Stimulated activated CD4-positive, alpha-beta T cell treated with anti-CD3 and anti-CD28 coated beads, Interleukin-2, amount 100 ng/mL, for 24 hours (primary cell): Measurements from ENCODE around the gene PVALB.

Experiments
- DNase-seq, 2 donors: peaks; one replicate each; pipeline ENCODE4 v3.0.0-alpha.2; 2020

The PVALB gene, protein sequence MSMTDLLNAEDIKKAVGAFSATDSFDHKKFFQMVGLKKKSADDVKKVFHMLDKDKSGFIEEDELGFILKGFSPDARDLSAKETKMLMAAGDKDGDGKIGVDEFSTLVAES

DNA sequence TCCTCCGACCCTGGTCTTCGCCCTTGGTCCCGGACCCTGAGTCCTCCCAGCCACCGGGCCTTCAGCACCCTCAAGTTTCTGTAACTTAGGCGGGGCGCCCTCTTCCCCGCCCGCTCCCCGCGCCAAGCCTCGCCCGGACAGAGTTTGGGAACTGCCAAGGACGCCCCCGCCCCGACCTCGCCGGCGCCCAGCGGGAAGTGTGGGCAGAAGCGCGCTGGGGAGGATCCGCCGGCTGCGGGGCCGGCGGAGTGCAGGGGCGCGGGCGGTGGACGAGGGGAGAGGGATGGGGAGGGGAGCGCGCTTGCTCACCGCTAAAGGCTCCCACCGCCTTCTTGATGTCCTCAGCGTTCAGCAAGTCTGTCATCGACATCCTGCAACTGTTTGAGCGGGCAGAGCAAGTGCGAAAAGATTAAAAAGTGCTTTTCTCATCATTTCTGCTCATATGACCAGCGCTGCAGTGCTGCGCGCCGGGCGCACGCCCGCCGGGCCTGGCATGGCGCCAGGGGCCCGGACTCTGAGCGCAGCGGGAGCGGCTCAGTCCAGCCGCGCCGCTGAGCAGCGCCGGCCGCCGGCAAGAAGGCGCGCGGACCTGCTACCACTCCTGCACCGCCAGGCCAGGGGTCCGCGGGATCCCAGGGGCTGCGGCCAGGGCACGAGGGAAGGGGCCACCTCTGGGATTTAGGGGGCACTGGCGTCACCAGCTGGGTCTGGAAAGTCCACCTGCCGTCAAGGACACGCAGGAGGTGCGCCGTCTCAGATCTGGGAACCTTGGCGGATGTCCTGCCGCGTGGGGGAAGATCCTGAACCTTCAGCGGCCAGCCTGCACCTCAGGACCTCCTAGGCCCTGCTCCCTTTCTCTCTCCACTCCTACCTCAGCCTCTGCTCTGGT is at the start of gene PVALB:
PVALB (minus strand) TSS at position 400 of the 889 bp plus-strand sequence; CDS start at position 370, 30 bp downstream.
- DNase-seq: peak in 1 of 2 donors; percentile 13

- DNase-seq: no peak
Measured at GRCh38 chr22:36865346-36865745, 48.5 kb upstream of the PVALB start.

GRCh38 chr22:36864454-36865215 is 47.8 kb upstream of the PVALB start:
- no peak for DNase-seq

- no peak for DNase-seq
Measured at GRCh38 chr22:36863979-36864378, 47.1 kb upstream of the PVALB start.

- DNase-seq: no peak
Measured at GRCh38 chr22:36863281-36863680, 46.4 kb upstream of the PVALB start.

GRCh38 chr22:36862251-36863242 is 45.7 kb upstream of the PVALB start:
- no peak for DNase-seq

GRCh38 chr22:36860821-36861659 is 44.2 kb upstream of the PVALB start, which contains the start of gene NCF4:
Gene NCF4, plus strand, starts transcription at chr22:36861006. Its CDS starts 166 bp downstream, at chr22:36861172.
- peak; percentile 39 to 43 for DNase-seq

DNA sequence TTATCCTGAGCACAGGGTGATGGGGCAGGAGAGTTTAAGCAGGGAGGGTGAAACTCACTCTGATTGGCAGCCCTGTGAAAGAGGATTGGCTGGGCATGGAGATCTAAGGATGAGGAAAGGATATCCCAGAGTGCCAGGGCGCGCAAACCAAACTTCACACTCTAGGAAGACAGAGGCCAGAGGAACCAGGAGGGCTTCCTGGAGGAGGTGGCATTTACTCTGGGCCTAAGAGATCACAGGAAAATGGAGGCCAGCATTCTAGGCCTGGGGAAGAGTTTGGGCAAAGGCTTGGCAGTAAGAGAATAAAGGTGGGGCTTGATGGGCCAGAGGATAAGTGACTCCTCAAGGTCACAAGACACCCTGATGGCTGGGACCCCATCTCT is 43.6 kb upstream of the PVALB start:
- DNase-seq: no peak

GRCh38 chr22:36860017-36860416 is 43.2 kb upstream of the PVALB start:
- no peak for DNase-seq

GRCh38 chr22:36858966-36859365 is 42.1 kb upstream of the PVALB start:
- no peak for DNase-seq

DNA sequence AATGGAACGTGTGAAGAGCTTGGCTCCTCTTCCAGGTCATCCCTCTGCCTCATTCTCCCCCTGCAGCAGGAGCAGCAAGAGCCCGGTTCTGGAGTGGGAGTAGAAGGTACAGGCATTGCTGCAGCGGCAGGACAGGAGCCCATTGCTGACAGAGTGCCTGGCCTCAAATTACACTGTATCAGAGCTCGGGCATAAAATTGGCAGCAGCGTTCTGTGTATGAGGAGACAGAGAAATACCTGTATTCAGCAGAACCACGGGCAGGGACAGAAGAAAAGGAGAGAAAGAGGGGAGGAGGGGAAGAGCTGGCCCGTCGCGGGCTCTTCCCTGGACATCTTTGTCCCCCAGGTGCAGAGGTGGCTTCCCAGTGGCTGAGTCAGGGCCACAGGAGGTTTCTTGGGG is 41.3 kb upstream of the PVALB start:
- DNase-seq: no peak

GRCh38 chr22:36856792-36857135 is 39.9 kb upstream of the PVALB start:
- no peak for DNase-seq

GRCh38 chr22:36856121-36856791 is 39.4 kb upstream of the PVALB start:
- DNase-seq: peak; percentile 97 to 99

DNA sequence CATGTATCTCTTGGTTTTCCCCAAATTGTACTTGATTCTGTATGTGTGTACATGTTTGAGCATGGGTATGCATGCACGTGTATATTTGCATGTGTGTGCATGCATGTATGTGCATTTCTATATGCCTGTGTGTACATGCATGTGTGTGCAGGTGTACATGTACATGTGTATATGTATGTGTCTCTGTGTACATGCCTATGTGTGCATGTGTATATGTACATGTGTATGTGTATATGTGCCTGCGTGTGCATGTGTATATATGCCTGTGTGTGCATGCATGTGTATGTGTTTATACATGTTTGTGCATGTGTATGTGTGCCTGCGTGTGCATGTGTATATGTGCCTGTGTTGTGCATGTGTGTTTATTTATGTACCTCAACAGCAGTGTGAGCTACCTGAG is 38.6 kb upstream of the PVALB start:
- DNase-seq: no peak

- peak; percentile 91 to 93 for DNase-seq
Measured at GRCh38 chr22:36853407-36854099, 36.7 kb upstream of the PVALB start.

- DNase-seq: no peak
Measured at GRCh38 chr22:36852056-36852973, 35.5 kb upstream of the PVALB start.

GRCh38 chr22:36850682-36851081 is 33.8 kb upstream of the PVALB start:
- no peak for DNase-seq

DNA sequence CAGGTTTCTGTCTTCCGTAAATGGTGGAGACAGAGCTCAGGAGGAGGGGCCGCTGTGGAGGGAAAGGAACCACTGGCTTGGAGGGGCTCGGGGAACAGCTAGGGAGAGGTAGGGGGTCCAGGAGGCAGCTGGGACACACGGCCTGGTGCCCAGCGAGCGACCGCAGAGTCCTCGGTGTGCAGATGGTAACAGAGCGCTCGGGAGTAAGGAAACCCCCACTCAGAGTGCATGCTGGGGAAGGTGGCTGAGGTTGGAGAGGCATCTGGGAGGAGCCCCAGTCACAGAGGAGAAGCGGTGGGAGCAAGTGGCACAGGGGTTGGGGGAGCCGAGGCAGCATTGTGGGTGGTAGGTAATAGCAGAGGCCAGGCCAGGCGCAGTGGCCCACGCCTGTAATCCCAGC is 33.2 kb upstream of the PVALB start:
- no peak for DNase-seq

DNA sequence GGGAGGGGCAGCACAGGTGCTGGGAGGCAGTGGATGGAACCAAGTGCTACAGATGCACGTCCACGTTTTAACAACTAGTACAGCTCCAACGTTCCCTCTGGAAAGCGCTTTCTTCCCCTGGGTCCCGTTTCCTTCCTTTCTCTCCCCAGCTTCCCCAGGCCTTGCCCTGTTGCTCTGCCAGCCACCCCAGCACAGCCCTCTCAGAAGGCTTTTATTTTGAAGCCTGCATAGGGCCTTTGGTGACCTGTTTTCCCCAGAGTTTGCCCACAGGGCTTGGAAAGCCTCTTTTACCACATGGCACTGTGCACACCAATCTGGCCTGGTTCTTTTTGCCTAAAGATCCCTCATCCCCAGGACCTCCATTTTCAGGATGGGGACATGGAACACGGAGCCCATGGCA is 30.1 kb upstream of the PVALB start:
- DNase-seq: no peak
